Smooth muscle cell (in vitro differentiated cells): ENCODE measurements around the gene IQGAP2. TPM values are rescaled to one million over a fixed set of nuclear protein-coding genes. Genes with fewer than 3 reads are reported as not detected.
A peak's percentile ranks its signal among the peaks of the same experiment; 100 is the strongest.

ENCODE experiments used
- DNase-seq: peaks from one replicate; lab custom pipeline; 2025; ENCODE audit not compliant: unreplicated experiment; lab: John Stamatoyannopoulos, UW
- H2AFZ ChIP-seq: fragments of 200-600 bp; sonication (generic); 2 replicates; pipeline ENCODE4 v1.6.0; 2016; ENCODE audit warnings: antibody characterized with exemption, low read depth, mild to moderate bottlenecking
- H3F3A ChIP-seq: fragments of 200-600 bp; sonication (generic); 2 replicates; pipeline ENCODE4 v1.6.0; 2017; ENCODE audit warnings: antibody characterized with exemption, low read depth
- H3K27ac ChIP-seq: fragments of 200-600 bp; sonication (generic); 2 replicates; pipeline ENCODE4 v1.5.1; 2016; ENCODE audit warnings: low read depth, mild to moderate bottlenecking
- H3K27me3 ChIP-seq: fragments of 200-600 bp; sonication (generic); 2 replicates; pipeline ENCODE4 v1.6.1; 2016; ENCODE audit warnings: low read depth, mild to moderate bottlenecking
- H3K36me3 ChIP-seq: fragments of 200-600 bp; sonication (generic); 2 replicates; pipeline ENCODE4 v1.5.1; 2016; ENCODE audit warnings: low read depth
- H3K4me1 ChIP-seq: fragments of 200-600 bp; sonication (generic); 2 replicates; pipeline ENCODE4 v1.5.1; 2016; ENCODE audit warnings: low read depth
- H3K4me2 ChIP-seq: fragments of 200-600 bp; sonication (generic); 2 replicates; pipeline ENCODE4 v1.6.0; 2016; ENCODE audit warnings: mild to moderate bottlenecking
- H3K4me3 ChIP-seq: fragments of 200-600 bp; sonication (generic); 2 replicates; pipeline ENCODE4 v1.5.1; 2016; ENCODE audit warnings: mild to moderate bottlenecking
- H3K79me2 ChIP-seq: fragments of 200-600 bp; sonication (generic); 2 replicates; pipeline ENCODE4 v1.6.0; 2016; ENCODE audit warnings: low read depth, mild to moderate bottlenecking
- H3K9ac ChIP-seq: fragments of 200-600 bp; sonication (generic); 2 replicates; pipeline ENCODE4 v1.6.0; 2016; ENCODE audit warnings: low read depth
- H3K9me3 ChIP-seq: fragments of 200-600 bp; sonication (generic); replicated peaks from 2 replicates; pipeline ENCODE4 v1.5.1; 2016; ENCODE audit warnings: low read depth
- H4K20me1 ChIP-seq: fragments of 200-600 bp; sonication (generic); 2 replicates; pipeline ENCODE4 v1.6.0; 2016; ENCODE audit warnings: low read depth
- CTCF ChIP-seq: fragments of 200-600 bp; sonication (generic); IDR thresholded peaks from 2 replicates; pipeline ENCODE4 v1.5.1; 2017; ENCODE audit warnings: borderline replicate concordance, mild to moderate bottlenecking, antibody characterized with exemption; ENCODE audit not compliant: insufficient read depth, poor library complexity, severe bottlenecking
- WGBS: methylation state at CpG from one replicate; pipeline ENCODE4 v1.1.7; 2016; ENCODE audit warnings: low lambda C conversion rate; 5-methylcytosine and 5-hydroxymethylcytosine counted together
- polyA plus RNA-seq: library from polyadenylated mRNA; unstranded; fragments of >200 nt; fragmentation: Nextera tagmentation; extraction: Ambion mirVana; gene quantifications from 2 replicates; pipeline ENCODE4 v1.2.1, GENCODE V29; 2016
- total RNA-seq: library from RNA; depleted of rRNA; stranded (reverse); fragments of >200 nt; gene quantifications from 2 replicates; pipeline ENCODE4 v1.2.3, GENCODE V29; 2014

Gene IQGAP2
- total and polyA plus RNA-seq, 2 experiments from 2014 or later = 7.3 to 16.6 TPM

GRCh38 chr5:76379855-76380254 lies 23.2 kb upstream of the IQGAP2 start:
- Histone ChIP-seq H4K20me1 (no peaks in the 10 kb centered on the region), H3K9me3 (no peaks in the 10 kb centered on the region)
- WGBS = 43% methylated on average over 1 of the region's 1 CpG

DNA sequence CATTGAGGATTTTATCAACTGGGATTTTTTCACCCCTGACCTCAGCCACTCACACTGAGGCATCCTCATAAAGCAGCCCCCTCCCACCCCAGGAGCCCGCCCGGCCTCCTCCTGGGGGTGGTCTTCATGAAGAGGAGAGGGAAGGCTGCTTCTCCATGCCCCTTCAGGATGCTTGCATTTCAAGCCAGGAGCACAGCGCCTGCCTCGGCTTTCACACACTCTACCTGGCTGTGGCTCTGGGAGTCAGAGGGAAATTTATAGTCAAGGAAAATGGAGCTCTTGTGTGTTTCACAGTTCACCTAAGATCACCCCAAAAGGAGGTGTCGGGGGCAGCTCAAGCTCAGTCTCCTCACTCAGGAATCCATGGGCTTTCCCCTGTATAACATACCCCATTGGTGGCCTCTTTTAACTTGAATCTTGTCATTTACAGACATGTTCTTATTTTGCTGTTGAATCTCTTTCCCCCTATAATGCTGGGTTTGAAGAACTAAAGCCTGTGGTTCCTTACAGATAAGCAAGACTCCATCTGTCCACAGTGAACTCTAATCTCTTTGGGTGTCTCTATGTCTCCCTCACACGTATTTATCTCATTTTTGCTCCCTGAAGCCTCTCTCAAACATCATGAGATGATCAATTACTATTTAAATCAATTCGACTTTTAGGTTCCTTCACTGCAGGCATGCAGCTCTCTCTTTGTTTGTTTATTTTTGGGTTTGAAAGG lies 22.6 kb upstream of the IQGAP2 start:
- H4K20me1 ChIP-seq = no peaks in the 10 kb centered on the region
- H2AFZ ChIP-seq = peak overlapping the region; percentile 65
- H3K9ac ChIP-seq = no peak overlapping the region
- H3K9me3 ChIP-seq = no peaks in the 10 kb centered on the region
- no peaks in the 10 kb centered on the region for H3K4me1 ChIP-seq
- no peaks in the 10 kb centered on the region for H3F3A ChIP-seq
- H3K4me2 ChIP-seq = peak overlapping the region; percentile 22
- H3K27me3 ChIP-seq = no peaks in the 10 kb centered on the region
- WGBS = 67% methylated on average over 7 of the region's 7 CpGs
- no peak for DNase-seq
- no peak overlapping the region for H3K27ac ChIP-seq
- H3K79me2 ChIP-seq = no peaks in the 10 kb centered on the region
- H3K4me3 ChIP-seq = no peak overlapping the region
- H3K36me3 ChIP-seq = no peaks in the 10 kb centered on the region
- no peak for TF ChIP-seq CTCF

More at GRCh38 chr5:76379855-76380254, 23.2 kb upstream of the IQGAP2 start:
- peak overlapping the region; percentile 65 for H2AFZ ChIP-seq
- no peaks in the 10 kb centered on the region for H3K4me1 ChIP-seq
- H3K4me2 ChIP-seq = no peak overlapping the region
- no peak overlapping the region for H3K4me3 ChIP-seq
- no peak overlapping the region for H3K27ac ChIP-seq
- no peaks in the 10 kb centered on the region for H3K36me3 ChIP-seq
- H3K79me2 ChIP-seq = no peaks in the 10 kb centered on the region
- TF ChIP-seq CTCF = no peak
- no peak for DNase-seq
- H3K27me3 ChIP-seq = no peaks in the 10 kb centered on the region
- no peak overlapping the region for H3K9ac ChIP-seq
- H3F3A ChIP-seq = no peaks in the 10 kb centered on the region

GRCh38 chr5:76383126-76383832 lies 19.8 kb upstream of the IQGAP2 start:
- Histone ChIP-seq H3K36me3 (no peaks in the 10 kb centered on the region), H3K9me3 (no peaks in the 10 kb centered on the region), H3K27ac (no peak overlapping the region), H3K4me2 (no peak overlapping the region), H3K9ac (no peak overlapping the region), H2AFZ (no peak overlapping the region), H3K4me1 (peaks cover under 1% of the 10 kb centered on the region), H4K20me1 (no peaks in the 10 kb centered on the region), H3K4me3 (no peak overlapping the region), H3K79me2 (no peaks in the 10 kb centered on the region), H3K27me3 (no peaks in the 10 kb centered on the region), H3F3A (no peaks in the 10 kb centered on the region)
- no peak for TF ChIP-seq CTCF
- DNase-seq = no peak
- 87% methylated on average over 4 of the region's 4 CpGs for WGBS

GRCh38 chr5:76384189-76384588 lies 18.9 kb upstream of the IQGAP2 start:
- TF ChIP-seq CTCF = no peak
- Histone ChIP-seq H3F3A (no peaks in the 10 kb centered on the region), H3K79me2 (no peaks in the 10 kb centered on the region), H3K4me1 (peaks cover 6% of the 10 kb centered on the region), H3K9me3 (no peaks in the 10 kb centered on the region), H3K4me3 (no peak overlapping the region), H4K20me1 (no peaks in the 10 kb centered on the region), H3K27me3 (no peaks in the 10 kb centered on the region), H3K4me2 (no peak overlapping the region), H3K9ac (no peak overlapping the region), H3K27ac (no peak overlapping the region), H3K36me3 (no peaks in the 10 kb centered on the region), H2AFZ (no peak overlapping the region)
- DNase-seq = no peak
- WGBS = 67% methylated on average over 4 of the region's 4 CpGs
